GM12801 (cell line): ENCODE measurements around the gene HPS4.

ENCODE experiments used
- CTCF ChIP-seq: IDR thresholded peaks from one replicate; pipeline ENCODE4 v1.5.1; 2011; ENCODE audit warnings: control low read depth; ENCODE audit not compliant: insufficient read length; ENCODE audit errors: extremely low read depth

HPS4 gene

GRCh38 chr22:26476705-26477340 is 6.8 kb downstream of the HPS4 start:
- no peak for TF ChIP-seq CTCF

- no peak for TF ChIP-seq CTCF
These were observed 8.9 kb downstream of the HPS4 start for GRCh38 chr22:26474682-26475081.

GRCh38 chr22:26471522-26471921 is 12.1 kb downstream of the HPS4 start:
- no peak for TF ChIP-seq CTCF

- TF ChIP-seq CTCF: no peak
These were observed 12.8 kb downstream of the HPS4 start for GRCh38 chr22:26470807-26471206.

GRCh38 chr22:26466196-26466595 is 17.4 kb downstream of the HPS4 start:
- no peak for TF ChIP-seq CTCF

- no peak for TF ChIP-seq CTCF
These were observed 19.3 kb downstream of the HPS4 start for GRCh38 chr22:26464312-26464711.

- TF ChIP-seq CTCF: no peak
These were observed 19.9 kb downstream of the HPS4 start for GRCh38 chr22:26463688-26464087.
